Neuronal stem cell (in vitro differentiated cells): Measurements from ENCODE around the gene ARHGEF33.

Experiments
- DNase-seq: peaks from one replicate; pipeline ENCODE4 v3.0.0-alpha.2; 2013; ENCODE audit warnings: low spot score
- H2AFZ ChIP-seq: one replicate; pipeline ENCODE4 v1.6.1; 2013; ENCODE audit warnings: mild to moderate bottlenecking, low read length, inconsistent platforms
- H2AK5ac ChIP-seq: 2 replicates; pipeline ENCODE4 v1.6.1; 2013; ENCODE audit warnings: low read depth, mild to moderate bottlenecking, inconsistent platforms, low read length, moderate library complexity, mixed read lengths
- H2BK120ac ChIP-seq: 2 replicates; pipeline ENCODE4 v1.6.1; 2013; ENCODE audit warnings: low read depth, mild to moderate bottlenecking, inconsistent platforms, low read length, moderate library complexity, mixed read lengths
- H2BK12ac ChIP-seq: one replicate; pipeline ENCODE4 v1.6.1; 2013; ENCODE audit warnings: low read length, inconsistent platforms
- H2BK15ac ChIP-seq: 2 replicates; pipeline ENCODE4 v1.6.1; 2013; ENCODE audit warnings: mild to moderate bottlenecking, low read length, inconsistent platforms, mixed read lengths
- H2BK5ac ChIP-seq: one replicate; pipeline ENCODE4 v1.6.1; 2013; ENCODE audit warnings: inconsistent platforms, mild to moderate bottlenecking, low read length, moderate library complexity
- H3K14ac ChIP-seq: one replicate; pipeline ENCODE4 v1.6.1; 2013; ENCODE audit warnings: low read length, inconsistent platforms
- H3K18ac ChIP-seq: 2 replicates; pipeline ENCODE4 v1.6.1; 2013; ENCODE audit warnings: low read length, inconsistent platforms
- H3K23ac ChIP-seq: 2 replicates; pipeline ENCODE4 v1.6.1; 2013; ENCODE audit warnings: low read depth, mild to moderate bottlenecking, mixed read lengths, low read length, inconsistent platforms; ENCODE audit not compliant: poor library complexity
- H3K27ac ChIP-seq: replicated peaks from 3 replicates; pipeline ENCODE4 v1.5.1; 2013; ENCODE audit warnings: low read length, inconsistent platforms
- H3K27me3 ChIP-seq, 3 experiments: 2 replicates each; pipeline ENCODE4 v1.6.1; 2013; ENCODE audit warnings: low read length in 3 of 3, mild to moderate bottlenecking in 2 of 3, inconsistent platforms in 1 of 3, low read depth in 1 of 3, mixed read lengths in 1 of 3, moderate library complexity in 1 of 3; ENCODE audit not compliant: control insufficient read depth in 3 of 3, insufficient read depth in 3 of 3
- H3K36me3 ChIP-seq, 2 donors: replicated peaks in 1 of 2; 2 replicates each; pipeline ENCODE4 v1.6.1; 2013; ENCODE audit warnings: low read length in 2 of 2; ENCODE audit not compliant: control insufficient read depth in 2 of 2, insufficient read depth in 2 of 2
- H3K4ac ChIP-seq: 2 replicates; pipeline ENCODE4 v1.6.1; 2013; ENCODE audit warnings: inconsistent platforms, mild to moderate bottlenecking, low read length, moderate library complexity
- H3K4me1 ChIP-seq, 2 donors: 1 replicate in 1 of 2; 2 replicates in 1 of 2; pipeline ENCODE4 v1.6.1; 2013; ENCODE audit warnings: low read length in 2 of 2, low read depth in 1 of 2; ENCODE audit not compliant: control insufficient read depth in 2 of 2, insufficient read depth in 1 of 2
- H3K4me2 ChIP-seq: one replicate; pipeline ENCODE4 v1.6.1; 2013; ENCODE audit warnings: mild to moderate bottlenecking, low read length, inconsistent platforms; ENCODE audit not compliant: insufficient read depth, poor library complexity, severe bottlenecking
- H3K4me3 ChIP-seq, 2 donors: 2 replicates each; pipeline ENCODE4 v1.5.1; 2013; ENCODE audit warnings: low read length in 2 of 2, mild to moderate bottlenecking in 2 of 2, inconsistent platforms in 1 of 2, moderate library complexity in 1 of 2
- H3K79me1 ChIP-seq: one replicate; pipeline ENCODE4 v1.6.1; 2013; ENCODE audit warnings: low read depth, mild to moderate bottlenecking, inconsistent platforms, low read length, moderate library complexity
- H3K9ac ChIP-seq: one replicate; pipeline ENCODE4 v1.6.1; 2013; ENCODE audit warnings: mild to moderate bottlenecking, low read depth, low read length, inconsistent platforms; ENCODE audit not compliant: poor library complexity
- H3K9me3 ChIP-seq, 2 donors: replicated peaks in 1 of 2; 2 replicates each; pipeline versions ENCODE3 to v1.6.1; 2013; ENCODE audit warnings: low read length in 2 of 2, mild to moderate bottlenecking in 2 of 2, inconsistent platforms in 1 of 2, low read depth in 1 of 2, mixed read lengths in 1 of 2, moderate library complexity in 1 of 2; ENCODE audit not compliant: control insufficient read depth in 2 of 2, insufficient read depth in 1 of 2
- H4K8ac ChIP-seq: one replicate; pipeline ENCODE4 v1.6.1; 2013; ENCODE audit warnings: low read depth, mild to moderate bottlenecking, inconsistent platforms, low read length, moderate library complexity
- H4K91ac ChIP-seq: one replicate; pipeline ENCODE4 v1.6.1; 2013; ENCODE audit warnings: low read length, low read depth, mild to moderate bottlenecking, inconsistent platforms; ENCODE audit not compliant: poor library complexity
- WGBS, 2 donors: extraction: QIAGEN DNeasy Blood & Tissue Kit; methylation state at CpG; one replicate each; pipeline ENCODE4 v1.1.7; 2013; ENCODE audit warnings: missing lambda C conversion rate in 2 of 2, mixed read lengths in 1 of 2; ENCODE audit not compliant: insufficient read length in 2 of 2, insufficient replicate concordance in 1 of 2; ENCODE audit errors: extremely low coverage in 2 of 2; 5-methylcytosine and 5-hydroxymethylcytosine counted together

ARHGEF33 gene

GRCh38 chr2:39020383-39020782, 130.7 kb downstream of the ARHGEF33 start:
- Histone ChIP-seq H2BK120ac (no peak overlapping the region), H3K4me2 (no peak overlapping the region), H3K79me1 (no peaks in the 10 kb centered on the region), H2BK12ac (no peak overlapping the region), H3K4me1 (no peaks in the 10 kb centered on the region), H2AFZ (no peak overlapping the region), H3K9ac (no peak overlapping the region), H3K36me3 (peaks cover 3 to 51% of the 10 kb centered on the region in 2 donors), H4K8ac (no peak overlapping the region), H2BK5ac (no peak overlapping the region), H3K18ac (no peak overlapping the region), H3K9me3 (no peaks in the 10 kb centered on the region), H3K4me3 (no peak overlapping the region), H2BK15ac (no peak overlapping the region), H3K14ac (no peak overlapping the region), H4K91ac (no peak overlapping the region), H3K4ac (no peak overlapping the region), H3K27ac (no peak overlapping the region), H3K27me3 (no peaks in the 10 kb centered on the region), H3K23ac (no peak overlapping the region), H2AK5ac (no peak overlapping the region)
- DNase-seq = no peak

- no peak overlapping the region for H2BK15ac ChIP-seq
- H2BK5ac ChIP-seq = no peak overlapping the region
- no peak overlapping the region for H3K23ac ChIP-seq
- no peak for DNase-seq
- H3K9me3 ChIP-seq = no peaks in the 10 kb centered on the region
- no peak overlapping the region for H3K18ac ChIP-seq
- H3K27me3 ChIP-seq = no peaks in the 10 kb centered on the region
- H3K27ac ChIP-seq = no peak overlapping the region
- no peak overlapping the region for H2BK12ac ChIP-seq
- no peaks in the 10 kb centered on the region for H3K79me1 ChIP-seq
- no peak overlapping the region for H3K4ac ChIP-seq
- no peak overlapping the region for H3K4me3 ChIP-seq
- WGBS, 2 donors = no CpG with 5 or more reads among the region's 6 CpGs
- no peak overlapping the region for H2AFZ ChIP-seq
- H3K4me2 ChIP-seq = no peak overlapping the region
- no peak overlapping the region for H3K9ac ChIP-seq
- peaks cover 3 to 55% of the 10 kb centered on the region in 2 donors for H3K36me3 ChIP-seq
- H3K4me1 ChIP-seq = no peaks in the 10 kb centered on the region
- no peak overlapping the region for H2AK5ac ChIP-seq
- H2BK120ac ChIP-seq = no peak overlapping the region
- H4K8ac ChIP-seq = no peak overlapping the region
- no peak overlapping the region for H3K14ac ChIP-seq
- H4K91ac ChIP-seq = no peak overlapping the region
These were observed 133.1 kb downstream of the ARHGEF33 start for GRCh38 chr2:39022642-39023235.

GRCh38 chr2:39023649-39024048, 134.0 kb downstream of the ARHGEF33 start:
- Histone ChIP-seq H3K4me1 (no peaks in the 10 kb centered on the region), H2BK12ac (no peak overlapping the region), H3K79me1 (no peaks in the 10 kb centered on the region), H3K9me3 (no peaks in the 10 kb centered on the region), H4K91ac (no peak overlapping the region), H2BK15ac (no peak overlapping the region), H2BK120ac (no peak overlapping the region), H3K27ac (no peak overlapping the region), H3K18ac (no peak overlapping the region), H2AFZ (no peak overlapping the region), H3K14ac (no peak overlapping the region), H3K9ac (no peak overlapping the region), H3K27me3 (no peaks in the 10 kb centered on the region), H2AK5ac (no peak overlapping the region), H3K4ac (no peak overlapping the region), H3K36me3 (peaks cover 3 to 64% of the 10 kb centered on the region in 2 donors), H3K23ac (no peak overlapping the region), H4K8ac (no peak overlapping the region), H3K4me2 (no peak overlapping the region), H2BK5ac (no peak overlapping the region), H3K4me3 (no peak overlapping the region)
- no CpG with 5 or more reads among the region's 3 CpGs for WGBS, 2 donors
- no peak for DNase-seq

- no peak overlapping the region for H3K4ac ChIP-seq
- no peak overlapping the region for H2BK15ac ChIP-seq
- H2BK5ac ChIP-seq = no peak overlapping the region
- H2BK12ac ChIP-seq = no peak overlapping the region
- no peak overlapping the region for H3K14ac ChIP-seq
- DNase-seq = no peak
- no peaks in the 10 kb centered on the region for H3K4me1 ChIP-seq
- H3K18ac ChIP-seq = no peak overlapping the region
- H4K91ac ChIP-seq = no peak overlapping the region
- no peak overlapping the region for H4K8ac ChIP-seq
- no peak overlapping the region for H3K23ac ChIP-seq
- H2AFZ ChIP-seq = no peak overlapping the region
- no peak overlapping the region for H3K9ac ChIP-seq
- H2BK120ac ChIP-seq = no peak overlapping the region
- no peak overlapping the region for H3K4me2 ChIP-seq
- no peaks in the 10 kb centered on the region for H3K79me1 ChIP-seq
- no peak overlapping the region for H2AK5ac ChIP-seq
- no peaks in the 10 kb centered on the region for H3K9me3 ChIP-seq
- peaks cover 3 to 72% of the 10 kb centered on the region in 2 donors for H3K36me3 ChIP-seq
- no peak overlapping the region for H3K27ac ChIP-seq
- no peak overlapping the region for H3K4me3 ChIP-seq
- WGBS, 2 donors = no CpG with 5 or more reads among the region's 4 CpGs
- no peaks in the 10 kb centered on the region for H3K27me3 ChIP-seq
These were observed 135.2 kb downstream of the ARHGEF33 start for GRCh38 chr2:39024833-39025232.
